ENCODE results near the gene RTKN2.

- no peak for TF ChIP-seq CTCF (IDR thresholded peaks at IDR 0.05)
- no peak for TF ChIP-seq EZH2 (IDR thresholded peaks at IDR 0.05; ENCODE audit: borderline replicate concordance, insufficient read depth, low read depth, low read length, poor library complexity, severe bottlenecking)
Measured at GRCh38 chr10:62244088-62244487, 24.6 kb downstream of the RTKN2 start.
